Measurements from ENCODE around the gene CAMTA1.

- TF ChIP-seq RAD51 (IDR thresholded peaks at IDR 0.05; ENCODE audit: borderline replicate concordance, low read depth), result no peak
- TF ChIP-seq ZNF274 (IDR thresholded peaks at IDR 0.05; ENCODE audit: borderline replicate concordance, low read depth, low read length), result no peak
- TF ChIP-seq, protein P1, sequence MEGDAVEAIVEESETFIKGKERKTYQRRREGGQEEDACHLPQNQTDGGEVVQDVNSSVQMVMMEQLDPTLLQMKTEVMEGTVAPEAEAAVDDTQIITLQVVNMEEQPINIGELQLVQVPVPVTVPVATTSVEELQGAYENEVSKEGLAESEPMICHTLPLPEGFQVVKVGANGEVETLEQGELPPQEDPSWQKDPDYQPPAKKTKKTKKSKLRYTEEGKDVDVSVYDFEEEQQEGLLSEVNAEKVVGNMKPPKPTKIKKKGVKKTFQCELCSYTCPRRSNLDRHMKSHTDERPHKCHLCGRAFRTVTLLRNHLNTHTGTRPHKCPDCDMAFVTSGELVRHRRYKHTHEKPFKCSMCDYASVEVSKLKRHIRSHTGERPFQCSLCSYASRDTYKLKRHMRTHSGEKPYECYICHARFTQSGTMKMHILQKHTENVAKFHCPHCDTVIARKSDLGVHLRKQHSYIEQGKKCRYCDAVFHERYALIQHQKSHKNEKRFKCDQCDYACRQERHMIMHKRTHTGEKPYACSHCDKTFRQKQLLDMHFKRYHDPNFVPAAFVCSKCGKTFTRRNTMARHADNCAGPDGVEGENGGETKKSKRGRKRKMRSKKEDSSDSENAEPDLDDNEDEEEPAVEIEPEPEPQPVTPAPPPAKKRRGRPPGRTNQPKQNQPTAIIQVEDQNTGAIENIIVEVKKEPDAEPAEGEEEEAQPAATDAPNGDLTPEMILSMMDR (IDR thresholded peaks at IDR 0.05 in 2 of 3, conservative IDR thresholded peaks at IDR 0.05 in 1 of 3; ENCODE audit: insufficient read depth in 2 of 3, low read depth in 1 of 3, low read length in 3 of 3), result no peak
- TF ChIP-seq ZNF140 (CRISPR knock-in tag; IDR thresholded peaks at IDR 0.05), result no peak
- TF ChIP-seq, protein P2, sequence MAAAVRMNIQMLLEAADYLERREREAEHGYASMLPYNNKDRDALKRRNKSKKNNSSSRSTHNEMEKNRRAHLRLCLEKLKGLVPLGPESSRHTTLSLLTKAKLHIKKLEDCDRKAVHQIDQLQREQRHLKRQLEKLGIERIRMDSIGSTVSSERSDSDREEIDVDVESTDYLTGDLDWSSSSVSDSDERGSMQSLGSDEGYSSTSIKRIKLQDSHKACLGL (CRISPR knock-in tag; IDR thresholded peaks at IDR 0.05; ENCODE audit: borderline replicate concordance, poor library complexity, severe bottlenecking), result no peak
- TF ChIP-seq BCOR (IDR thresholded peaks at IDR 0.05), result no peak
- no peak for TF ChIP-seq RBM25 (IDR thresholded peaks at IDR 0.05; ENCODE audit: low read depth, low read length, severe bottlenecking)
- TF ChIP-seq MEIS2 (IDR thresholded peaks at IDR 0.05; ENCODE audit: partially characterized antibody), result no peak
Observed at GRCh38 chr1:7111853-7112252, 326.6 kb downstream of the CAMTA1 start.
